H1 (cell line): ENCODE results near the gene SLC13A1. TPM values are rescaled to one million over a fixed set of nuclear protein-coding genes. Genes with fewer than 3 reads are reported as not detected.

Experiments
- CTCF ChIA-PET: fragments of 300-600 bp; sonication (Branson Sonifier 250); formaldehyde crosslinking; loops from one replicate; lab custom pipeline; 2021; ENCODE audit not compliant: partially characterized antibody; lab: Charles Lee
- POLR2A ChIA-PET: fragments of 300-600 bp; sonication (Branson Sonifier 250); formaldehyde crosslinking; loops from one replicate; lab custom pipeline; 2021; ENCODE audit warnings: inconsistent platforms; ENCODE audit not compliant: partially characterized antibody; lab: Charles Lee
- DNase-seq, 2 experiments: peaks; one replicate each; pipeline versions ENCODE4 v3.0.0 to v3.0.0-alpha.2; 2010 to 2022; ENCODE audit warnings: low spot score in 2 of 2, low read depth in 1 of 2, mixed read lengths in 1 of 2
- FAIRE-seq: peaks from 2 replicates; lab custom pipeline; 2011; peaks lifted over from hg19 to GRCh38; lab: Jason Lieb, UNC
- H2AFZ ChIP-seq: 2 replicates; pipeline ENCODE4 v1.8.1; 2012; ENCODE audit warnings: low read length, inconsistent platforms
- H2AK5ac ChIP-seq: 2 replicates; pipeline ENCODE4 v1.6.1; 2013; ENCODE audit warnings: low read depth, low read length
- H2BK120ac ChIP-seq: replicated peaks from 2 replicates; pipeline ENCODE3; 2013; ENCODE audit warnings: low read depth, low read length, inconsistent platforms
- H2BK12ac ChIP-seq: 2 replicates; pipeline ENCODE4 v1.6.1; 2013; ENCODE audit warnings: low read depth, low read length
- H2BK15ac ChIP-seq: 2 replicates; pipeline ENCODE4 v1.6.1; 2013; ENCODE audit warnings: low read length
- H2BK20ac ChIP-seq: 2 replicates; pipeline ENCODE4 v1.6.1; 2013; ENCODE audit warnings: low read length
- H2BK5ac ChIP-seq: 2 replicates; pipeline ENCODE4 v1.6.1; 2013; ENCODE audit warnings: low read depth, low read length
- H3K14ac ChIP-seq: 2 replicates; pipeline ENCODE4 v1.6.1; 2013; ENCODE audit warnings: inconsistent platforms; ENCODE audit not compliant: insufficient read length
- H3K18ac ChIP-seq: 2 replicates; pipeline ENCODE4 v1.6.1; 2013; ENCODE audit warnings: low read length; ENCODE audit errors: extremely low read depth
- H3K23ac ChIP-seq: 2 replicates; pipeline ENCODE4 v1.6.1; 2013; ENCODE audit warnings: inconsistent platforms; ENCODE audit not compliant: insufficient read length
- H3K23me2 ChIP-seq: 2 replicates; pipeline ENCODE4 v1.6.1; 2013; ENCODE audit warnings: low read depth, low read length
- H3K27ac ChIP-seq: 2 replicates; pipeline ENCODE4 v1.6.1; 2011; ENCODE audit warnings: low read depth, low read length, inconsistent platforms
- H3K27me3 ChIP-seq, 4 experiments: replicated peaks in 1 of 4; 1 replicate in 1 of 4; 2 replicates in 3 of 4; pipeline versions ENCODE4 v1.6.1 to v1.8.1; 2011 to 2013; ENCODE audit warnings: low read length in 3 of 4, mild to moderate bottlenecking in 3 of 4, inconsistent platforms in 2 of 4, mixed read lengths in 2 of 4, moderate library complexity in 1 of 4; ENCODE audit not compliant: control insufficient read depth in 3 of 4, insufficient read depth in 3 of 4; ENCODE audit errors: extremely low read depth in 1 of 4
- H3K36me3 ChIP-seq, 4 experiments: 2 replicates each; pipeline versions ENCODE4 v1.6.1 to v1.8.1; 2011 to 2013; ENCODE audit warnings: mild to moderate bottlenecking in 4 of 4, low read length in 3 of 4, moderate library complexity in 2 of 4, control low read depth in 1 of 4, inconsistent platforms in 1 of 4; ENCODE audit not compliant: insufficient read depth in 4 of 4, control insufficient read depth in 2 of 4
- H3K4ac ChIP-seq: replicated peaks from 2 replicates; pipeline ENCODE3; 2013; ENCODE audit warnings: low read length, low read depth, mixed read lengths, inconsistent platforms; ENCODE audit not compliant: insufficient read length
- H3K4me1 ChIP-seq, 4 experiments: replicated peaks in 1 of 4; 1 replicate in 1 of 4; 2 replicates in 3 of 4; pipeline versions ENCODE4 v1.6.1 to v1.8.1; 2011 to 2013; ENCODE audit warnings: low read length in 3 of 4, inconsistent platforms in 2 of 4, mixed read lengths in 1 of 4; ENCODE audit not compliant: insufficient read depth in 4 of 4, control insufficient read depth in 3 of 4
- H3K4me2 ChIP-seq, 2 experiments: 2 replicates each; pipeline versions ENCODE4 v1.6.1 to v1.8.1; 2011 to 2013; ENCODE audit warnings: low read depth in 2 of 2, low read length in 2 of 2, control low read depth in 1 of 2, inconsistent platforms in 1 of 2, mild to moderate bottlenecking in 1 of 2; ENCODE audit not compliant: insufficient read depth in 1 of 2
- H3K4me3 ChIP-seq, 4 experiments: fragments of 200-600, 300-600 bp in 1 of 4; sonication (generic), shearing (Covaris generic), sonication (Bioruptor Twin) in 1 of 4; 2 replicates each; pipeline versions ENCODE4 v1.5.1 to v1.8.1; 2011 to 2016; ENCODE audit warnings: low read length in 4 of 4, low read depth in 3 of 4, control low read depth in 2 of 4, inconsistent platforms in 2 of 4, mild to moderate bottlenecking in 2 of 4, mixed read lengths in 1 of 4, moderate library complexity in 1 of 4; ENCODE audit not compliant: insufficient read depth in 2 of 4; ENCODE audit errors: extremely low read depth in 1 of 4
- H3K56ac ChIP-seq: replicated peaks from 2 replicates; pipeline ENCODE3; 2013; ENCODE audit warnings: low read depth, mild to moderate bottlenecking, mixed read lengths, low read length, inconsistent platforms; ENCODE audit not compliant: insufficient read length
- H3K79me1 ChIP-seq: 2 replicates; pipeline ENCODE4 v1.6.1; 2013; ENCODE audit warnings: low read depth, low read length, control low read depth
- H3K79me2 ChIP-seq, 2 experiments: 2 replicates each; pipeline versions ENCODE4 v1.6.1 to v1.8.1; 2012 to 2013; ENCODE audit warnings: low read length in 2 of 2, mild to moderate bottlenecking in 2 of 2, inconsistent platforms in 1 of 2; ENCODE audit not compliant: insufficient read depth in 2 of 2, control insufficient read depth in 1 of 2
- H3K9ac ChIP-seq, 4 experiments: replicated peaks in 1 of 4; 1 replicate in 1 of 4; 2 replicates in 3 of 4; pipeline versions ENCODE4 v1.6.1 to v1.8.1; 2011 to 2013; ENCODE audit warnings: low read depth in 3 of 4, low read length in 3 of 4, control low read depth in 2 of 4, mild to moderate bottlenecking in 2 of 4, moderate library complexity in 2 of 4, inconsistent platforms in 1 of 4; ENCODE audit errors: extremely low read depth in 1 of 4
- H3K9me3 ChIP-seq, 2 experiments: 2 replicates each; pipeline versions ENCODE4 v1.6.1 to v1.8.1; 2012 to 2013; ENCODE audit warnings: mild to moderate bottlenecking in 2 of 2, moderate library complexity in 2 of 2, control low read depth in 1 of 2, inconsistent platforms in 1 of 2, low read depth in 1 of 2, low read length in 1 of 2, mixed read lengths in 1 of 2; ENCODE audit not compliant: insufficient read depth in 2 of 2
- H4K20me1 ChIP-seq, 2 experiments: replicated peaks in 1 of 2; 2 replicates each; pipeline versions ENCODE3 to v1.8.1; 2011 to 2013; ENCODE audit warnings: inconsistent platforms in 2 of 2, low read length in 2 of 2, mild to moderate bottlenecking in 1 of 2; ENCODE audit not compliant: insufficient read depth in 2 of 2, control insufficient read depth in 1 of 2
- H4K5ac ChIP-seq: 2 replicates; pipeline ENCODE4 v1.6.1; 2013; ENCODE audit warnings: low read length, low read depth, mixed read lengths, inconsistent platforms; ENCODE audit not compliant: insufficient read length
- H4K8ac ChIP-seq: 2 replicates; pipeline ENCODE4 v1.8.0; 2013; ENCODE audit warnings: mild to moderate bottlenecking, moderate library complexity, low read length, inconsistent platforms; ENCODE audit not compliant: insufficient read depth; ENCODE audit errors: extremely low read depth
- H4K91ac ChIP-seq: replicated peaks from 2 replicates; pipeline ENCODE3; 2013; ENCODE audit warnings: low read length, mixed read lengths, inconsistent platforms; ENCODE audit not compliant: insufficient read length
- POU5F1 ChIP-seq: IDR thresholded peaks from 2 replicates; pipeline ENCODE4 v1.6.1; 2011; ENCODE audit warnings: low read depth, mild to moderate bottlenecking, low read length, moderate library complexity
- WGBS, 2 experiments: shearing (Covaris generic) in 1 of 2; methylation state at CpG; one replicate each; pipeline versions ENCODE4 v1.1.6 to v1.1.7; 2013 to 2015; ENCODE audit warnings: low lambda C conversion rate in 2 of 2, mixed read lengths in 2 of 2, inconsistent platforms in 1 of 2, low coverage in 1 of 2, missing lambda C conversion rate in 1 of 2; ENCODE audit not compliant: insufficient replicate concordance in 2 of 2, insufficient coverage in 1 of 2, insufficient read length in 1 of 2; ENCODE audit errors: extremely low coverage in 1 of 2, missing lambda C conversion rate in 1 of 2; 5-methylcytosine and 5-hydroxymethylcytosine counted together
- polyA plus RNA-seq, 7 experiments: library from polyadenylated mRNA; depleted of rRNA in 3 of 7; stranded (reverse) in 5 of 7; unstranded in 2 of 7; fragments of >200 nt in 5 of 7; fragments of 200-250 nt in 2 of 7; gene quantifications; 1 replicate in 5 of 7; 2 replicates in 1 of 7; 4 replicates in 1 of 7; pipeline versions ENCODE4 v1.2.1 to v1.2.3, GENCODE V29; 2011 to 2013; ENCODE audit warnings: missing spikeins in 2 of 7, mixed read lengths in 2 of 7
- total RNA-seq: library from RNA; stranded (reverse); fragmentation: NEBNext Ultra II Directional; extraction: Animal tissue kit (Norgen Biotek cat#: 25700); gene quantifications from 2 replicates; pipeline ENCODE4 v1.2.1, GENCODE V29; 2021

SLC13A1 gene
- total and polyA plus RNA-seq, 2 of the 8 experiments (the other 6 are each of a cell fraction or from before 2014, with no cell fraction given) = not detected

GRCh38 chr7:123148813-123149212 is 51.0 kb downstream of the SLC13A1 start:
- Histone ChIP-seq H3K23ac (no peak overlapping the region), H3K4me2 (no peak overlapping the region), H3K4me3 (no peak overlapping the region), H3K56ac (no peak overlapping the region), H4K91ac (no peak overlapping the region), H3K79me2 (no peaks in the 10 kb centered on the region), H3K27ac (no peak overlapping the region), H4K20me1 (no peaks in the 10 kb centered on the region), H2BK15ac (no peak overlapping the region), H3K9me3 (no peaks in the 10 kb centered on the region), H2BK120ac (no peak overlapping the region), H3K18ac (no peak overlapping the region), H3K23me2 (no peaks in the 10 kb centered on the region; the same call in 1 of the 2 replicates), H2BK12ac (no peak overlapping the region), H2BK20ac (no peak overlapping the region), H3K14ac (no peak overlapping the region), H3K4ac (no peak overlapping the region), H2BK5ac (no peak overlapping the region), H4K8ac (no peak overlapping the region), H3K27me3 (no peaks in the 10 kb centered on the region), H3K36me3 (no peaks in the 10 kb centered on the region), H3K4me1 (no peaks in the 10 kb centered on the region), H2AFZ (no peak overlapping the region), H3K9ac (no peak overlapping the region), H4K5ac (no peak overlapping the region), H3K79me1 (no peaks in the 10 kb centered on the region), H2AK5ac (no peak overlapping the region)
- ChIA-PET POLR2A (no interaction called here), CTCF (no interaction called here)
- WGBS, 2 experiments = 88% methylated on average over 1 of the region's 1 CpG; no CpG with 5 or more reads in 1 of the 2 experiments
- FAIRE-seq (no peak), DNase-seq (no peak)
- no peak for TF ChIP-seq POU5F1
